H7 (cell line): Measurements from ENCODE around the gene UBAC2. TPM values are rescaled to one million over a fixed set of nuclear protein-coding genes. Genes with fewer than 3 reads are reported as not detected.
A peak's percentile ranks its signal among the peaks of the same experiment; 100 is the strongest.

Source experiments
- DNase-seq: peaks from one replicate; pipeline ENCODE4 v3.0.0; 2012
- H3K27me3 ChIP-seq: 2 replicates; pipeline ENCODE4 v1.6.0; 2011; ENCODE audit warnings: mild to moderate bottlenecking, low read length; ENCODE audit not compliant: control insufficient read depth, insufficient read depth
- H3K36me3 ChIP-seq: replicated peaks from 2 replicates; pipeline ENCODE4 v1.5.1; 2011; ENCODE audit warnings: low read length; ENCODE audit not compliant: control insufficient read depth, insufficient read depth
- H3K4me3 ChIP-seq: 2 replicates; pipeline ENCODE4 v1.5.1; 2011; ENCODE audit warnings: low read depth, mild to moderate bottlenecking, control low read depth, low read length, moderate library complexity; ENCODE audit not compliant: insufficient read depth
- total RNA-seq: library from RNA; depleted of rRNA; stranded (reverse); fragments of >200 nt; shearing (Covaris generic); gene quantifications from 2 replicates; pipeline ENCODE4 v1.2.3, GENCODE V29; 2014

UBAC2 gene
- total RNA-seq, 1 experiment from 2014 or later, result 56.9 TPM

DNA sequence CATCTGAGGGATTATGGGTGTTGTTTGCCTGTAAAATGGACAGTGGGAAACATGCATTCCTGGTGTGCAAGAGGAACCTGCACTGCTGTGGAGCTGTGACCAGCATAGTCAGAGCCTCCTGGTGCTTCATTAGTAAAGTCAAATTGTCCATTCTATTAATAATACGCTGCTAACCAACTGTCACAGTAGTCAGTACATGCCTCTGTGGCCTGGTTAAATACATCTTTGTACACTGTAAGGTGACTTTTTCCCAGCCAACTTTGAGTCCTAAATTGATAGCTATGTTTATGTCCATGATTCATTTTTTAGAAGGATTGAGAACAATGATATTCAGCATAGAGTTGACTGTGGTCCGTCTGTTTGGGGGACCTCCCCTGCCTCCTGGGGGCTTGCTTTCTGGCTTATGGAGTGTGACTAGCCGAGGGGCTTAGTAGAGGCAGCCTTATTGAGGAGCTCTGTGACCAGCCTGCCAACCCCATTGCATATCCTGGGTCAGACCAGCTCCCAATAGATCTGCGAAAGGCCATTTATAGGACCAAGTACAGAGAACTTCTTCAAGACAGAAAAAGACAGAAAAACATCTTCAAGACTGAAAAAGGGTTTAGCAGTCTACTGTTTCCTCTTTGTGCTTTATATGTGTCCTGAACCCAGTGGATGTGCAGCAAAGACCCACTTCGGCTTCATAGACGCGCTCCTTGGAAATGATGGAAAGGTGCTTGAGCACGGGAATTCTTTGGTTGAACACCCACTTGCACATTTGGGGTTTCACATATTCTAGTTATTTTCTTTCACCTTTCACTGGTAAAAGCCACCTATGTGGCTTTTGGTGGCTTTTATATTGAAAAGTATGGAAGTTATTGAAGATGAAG lies 102.2 kb downstream of the UBAC2 start:
- Histone ChIP-seq H3K36me3 (no peaks in the 10 kb centered on the region; the same call in 1 of the 2 replicates), H3K4me3 (no peak overlapping the region), H3K27me3 (no peaks in the 10 kb centered on the region)
- DNase-seq, result no peak

DNA sequence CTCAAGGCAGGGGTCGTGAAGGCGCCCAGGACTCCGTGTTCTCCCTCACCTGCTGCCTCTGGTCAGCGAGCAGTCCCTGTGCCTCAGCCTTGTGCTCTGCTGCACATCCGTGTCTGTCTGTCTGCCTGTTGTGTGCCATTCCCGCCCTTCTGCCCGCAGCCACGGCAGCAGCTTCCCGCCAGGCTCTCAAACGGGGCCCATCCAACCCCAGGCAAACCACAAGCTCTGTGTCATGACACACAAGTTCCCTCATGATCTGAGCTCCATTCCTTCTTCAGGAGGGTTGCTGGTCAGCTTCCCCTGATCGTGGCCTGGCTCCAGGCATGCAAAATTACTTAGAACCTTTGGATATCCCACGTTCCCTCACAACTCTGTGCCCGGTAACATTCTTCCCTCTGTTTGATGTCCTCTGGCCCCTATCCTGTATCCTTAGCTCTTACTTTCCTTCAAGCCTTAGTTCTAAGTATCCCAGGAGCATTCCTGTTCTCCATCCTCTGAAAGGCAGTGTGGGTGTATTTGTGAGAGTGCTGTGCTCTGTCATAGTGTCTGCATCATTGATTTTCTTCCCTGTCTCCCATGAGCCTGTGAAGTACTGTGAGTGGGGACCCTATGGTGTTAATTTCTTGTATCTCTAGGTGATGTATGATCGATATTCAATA lies 103.3 kb downstream of the UBAC2 start:
- Histone ChIP-seq H3K27me3 (no peaks in the 10 kb centered on the region), H3K36me3 (no peaks in the 10 kb centered on the region; the same call in 1 of the 2 replicates), H3K4me3 (no peak overlapping the region)
- DNase-seq, result no peak

DNA sequence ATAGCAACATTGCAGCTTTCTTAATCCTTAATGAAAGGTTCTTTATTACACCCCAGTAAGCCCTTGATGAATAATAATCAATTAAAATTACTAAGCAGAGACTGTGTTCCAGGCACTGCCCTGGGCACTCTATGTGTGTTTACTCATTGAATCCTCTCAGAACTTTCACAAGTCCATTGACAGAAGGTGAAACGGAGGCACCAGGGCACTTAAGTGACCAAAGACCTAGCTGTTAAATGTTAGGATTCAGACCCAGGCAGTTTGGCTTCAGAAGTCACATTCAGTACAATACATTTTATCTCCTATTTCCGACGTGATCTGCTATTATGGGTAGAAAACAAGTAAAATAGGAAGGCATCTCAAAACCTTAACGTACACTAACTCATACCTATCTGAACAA lies 103.9 kb downstream of the UBAC2 start:
- Histone ChIP-seq H3K4me3 (no peak overlapping the region), H3K27me3 (no peaks in the 10 kb centered on the region), H3K36me3 (no peaks in the 10 kb centered on the region; the same call in 1 of the 2 replicates)
- no peak for DNase-seq

DNA sequence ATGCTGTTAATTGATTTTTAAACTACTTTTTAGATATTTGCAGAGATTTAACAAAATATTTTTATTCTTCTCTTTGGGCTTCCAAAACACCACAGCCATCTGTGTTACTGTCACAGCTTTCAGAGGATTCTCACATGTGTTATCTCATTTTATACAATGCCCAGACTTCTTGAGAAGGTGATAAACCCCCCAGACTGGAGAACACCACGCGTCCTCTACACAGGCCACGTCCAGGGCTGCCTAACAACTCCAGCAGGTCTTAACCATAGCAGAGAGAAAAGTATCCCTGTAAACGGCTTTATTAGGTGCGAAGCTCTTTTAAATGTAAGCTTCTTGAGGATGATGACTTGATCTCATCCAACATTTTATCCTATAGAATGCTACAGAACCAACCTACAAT lies 104.5 kb downstream of the UBAC2 start:
- DNase-seq, result no peak
- Histone ChIP-seq H3K4me3 (no peak overlapping the region), H3K36me3 (no peaks in the 10 kb centered on the region; the same call in 1 of the 2 replicates), H3K27me3 (no peaks in the 10 kb centered on the region)

DNA sequence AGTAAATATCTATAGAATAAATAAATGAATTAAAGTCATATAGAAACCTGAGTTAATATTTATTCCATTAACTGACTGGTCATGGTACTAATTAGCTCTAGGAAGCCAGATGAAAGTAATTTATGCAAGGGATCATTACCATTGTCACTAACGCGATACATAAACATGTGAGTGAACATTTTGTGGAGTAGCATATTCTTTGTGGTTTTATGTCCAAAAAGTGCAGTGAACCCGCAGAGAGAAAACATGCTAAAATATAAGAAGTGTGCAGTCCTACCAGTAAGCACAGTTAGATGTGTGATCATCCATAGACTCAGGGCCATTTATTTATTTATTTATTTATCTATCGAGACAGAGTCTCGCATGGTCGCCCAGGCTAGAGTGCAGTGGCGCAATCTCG lies 104.9 kb downstream of the UBAC2 start:
- Histone ChIP-seq H3K4me3 (no peak overlapping the region), H3K36me3 (no peaks in the 10 kb centered on the region; the same call in 1 of the 2 replicates), H3K27me3 (no peaks in the 10 kb centered on the region)
- DNase-seq, result no peak

DNA sequence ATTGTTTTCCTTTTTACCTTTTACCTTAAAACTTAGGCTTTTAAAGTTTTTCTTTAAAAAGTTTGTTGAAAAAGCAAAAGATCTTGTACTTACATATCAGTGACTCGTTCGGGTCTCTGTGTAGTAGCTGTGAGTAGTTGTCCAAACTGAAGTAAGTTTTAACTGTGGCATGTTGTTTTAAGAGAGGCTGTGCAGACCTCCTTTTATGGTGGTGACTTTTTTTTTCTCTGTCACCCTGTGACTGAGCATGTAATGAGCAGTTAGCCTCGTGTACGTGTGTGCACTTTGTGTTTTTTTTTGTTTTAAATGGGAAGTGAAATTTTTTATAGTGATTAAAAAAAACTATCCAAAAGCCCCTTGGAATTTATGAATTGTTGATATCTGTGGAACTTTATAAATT lies 106.6 kb downstream of the UBAC2 start, which contains the start of gene GPR183:
Gene GPR183, minus strand, starts transcription at position 153 of the 400 bp plus-strand sequence. CDS start 11,254 bp downstream, outside the sequence.
- H3K36me3 ChIP-seq, result no peaks in the 10 kb centered on the region; the same call in 1 of the 2 replicates
- H3K4me3 ChIP-seq, result no peak within 1 kb of the TSS
- no peaks in the 10 kb centered on the region for H3K27me3 ChIP-seq
- DNase-seq, result no peak

DNA sequence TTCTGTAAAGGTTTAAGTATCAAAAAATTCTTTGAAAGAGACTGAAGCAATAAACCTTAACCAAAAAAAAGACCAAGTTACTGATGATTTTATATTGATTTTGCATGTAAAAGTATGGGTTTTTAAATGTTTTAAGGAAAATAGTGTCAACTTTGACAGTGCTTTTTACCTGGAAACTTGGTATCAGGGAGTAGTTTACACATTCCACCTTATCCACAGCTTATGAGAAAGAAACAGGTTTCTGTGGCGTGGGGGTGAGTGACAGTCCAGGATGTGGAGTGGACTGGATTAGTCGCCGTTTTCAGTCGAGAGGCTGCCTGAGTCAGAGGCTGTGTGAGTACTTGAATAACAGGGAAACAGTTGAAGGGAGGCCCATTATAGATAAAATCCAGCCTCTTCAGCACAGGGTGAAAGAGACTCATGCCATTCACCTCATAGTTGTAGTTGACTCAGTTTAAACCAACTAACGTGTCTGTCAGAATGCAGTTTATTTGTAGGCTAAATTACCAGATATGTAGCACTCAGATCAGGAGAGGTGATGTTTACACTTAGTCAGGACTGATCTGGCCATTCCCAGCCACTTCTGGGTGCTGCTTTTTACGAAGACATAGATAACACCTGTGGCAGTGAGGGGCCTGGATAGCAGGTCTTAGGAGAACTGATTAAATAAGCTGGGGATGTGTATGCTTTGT lies 107.1 kb downstream of the UBAC2 start:
- no peak for DNase-seq
- no peaks in the 10 kb centered on the region; the same call in 1 of the 2 replicates for H3K36me3 ChIP-seq
- H3K4me3 ChIP-seq, result no peak overlapping the region
- H3K27me3 ChIP-seq, result no peaks in the 10 kb centered on the region

DNA sequence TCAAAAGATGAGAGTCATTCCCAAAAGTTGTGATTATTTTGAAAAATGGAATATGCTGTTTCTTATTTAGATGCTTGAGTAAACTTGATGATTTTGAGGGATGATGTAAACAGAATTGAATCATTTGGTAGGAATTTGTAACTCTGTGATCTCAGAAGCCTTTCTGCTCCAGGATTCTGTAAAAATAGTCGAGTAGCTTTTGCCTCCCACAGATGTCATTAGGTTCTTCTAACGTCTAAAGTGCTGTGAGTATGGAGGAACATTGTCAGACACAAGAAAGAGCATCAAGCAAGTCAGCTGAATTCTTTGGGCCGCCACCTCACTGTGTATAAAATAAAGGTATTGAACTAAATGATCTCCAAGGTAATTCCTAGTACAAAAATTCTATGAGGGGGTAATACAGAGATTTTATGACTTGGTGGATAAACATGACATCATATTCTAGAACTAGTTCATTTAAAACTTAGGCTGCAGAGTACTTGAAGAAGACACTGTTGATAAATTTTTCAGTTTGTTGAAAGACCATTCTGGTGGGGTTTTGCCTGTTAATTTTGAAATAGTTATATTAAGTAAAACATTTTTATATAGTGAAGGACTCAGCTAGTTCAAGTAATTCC lies 107.9 kb downstream of the UBAC2 start:
- DNase-seq, result no peak
- Histone ChIP-seq H3K27me3 (no peaks in the 10 kb centered on the region), H3K36me3 (no peaks in the 10 kb centered on the region; the same call in 1 of the 2 replicates), H3K4me3 (no peak overlapping the region)

DNA sequence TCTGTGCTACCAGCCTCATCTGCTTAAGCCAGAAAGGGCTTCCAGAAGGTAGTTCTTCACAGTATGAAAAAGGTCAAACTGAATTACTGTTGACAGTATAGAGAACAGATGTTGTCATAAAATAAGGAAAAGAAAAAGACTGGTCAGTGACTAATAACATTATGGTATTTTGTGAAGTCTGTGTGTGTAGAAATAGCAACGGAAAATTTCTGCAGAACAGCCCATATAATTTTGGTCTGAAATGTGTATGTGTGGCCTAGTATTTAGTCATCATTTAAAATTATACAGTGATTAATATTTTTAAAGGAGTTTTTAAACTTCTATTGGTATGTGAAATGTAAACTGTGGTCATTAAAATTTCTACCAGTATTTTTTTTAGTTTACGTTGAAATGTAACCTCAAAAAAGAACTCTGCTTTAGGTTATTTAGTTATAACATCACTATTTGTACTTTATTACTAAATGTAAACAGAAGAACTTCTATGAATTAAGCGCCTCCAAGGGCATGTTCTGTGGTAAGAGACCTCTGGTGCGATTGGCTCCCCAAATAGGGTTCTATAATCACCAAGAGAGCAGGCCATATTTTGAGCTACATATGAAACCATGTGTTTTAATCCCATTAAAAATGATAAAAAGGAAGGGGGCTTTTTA lies 109.9 kb downstream of the UBAC2 start:
- H3K4me3 ChIP-seq, result no peak overlapping the region
- no peak for DNase-seq
- H3K27me3 ChIP-seq, result no peaks in the 10 kb centered on the region
- no peaks in the 10 kb centered on the region; the same call in 1 of the 2 replicates for H3K36me3 ChIP-seq

DNA sequence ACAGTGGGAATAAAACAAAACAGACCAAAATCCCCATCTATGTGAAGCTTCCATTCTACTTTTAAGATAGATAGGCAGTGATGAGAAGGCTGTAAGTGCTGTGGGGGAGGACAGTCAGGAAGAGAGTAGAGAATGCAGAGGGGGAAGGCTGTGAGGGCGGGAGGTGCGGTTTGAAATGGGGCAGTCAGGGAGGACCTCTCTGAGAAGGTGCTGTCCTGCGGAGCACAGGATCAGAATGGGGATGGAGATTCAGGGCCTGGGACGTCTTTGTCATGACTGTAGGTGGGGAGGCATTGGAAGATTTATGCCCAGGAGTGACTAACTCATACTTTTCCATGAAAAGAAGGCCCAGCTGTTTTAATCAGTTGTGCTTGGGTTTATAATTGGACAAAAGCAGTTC lies 110.5 kb downstream of the UBAC2 start:
- Histone ChIP-seq H3K4me3 (no peak overlapping the region), H3K36me3 (no peaks in the 10 kb centered on the region), H3K27me3 (no peaks in the 10 kb centered on the region)
- peak; percentile 37 for DNase-seq

DNA sequence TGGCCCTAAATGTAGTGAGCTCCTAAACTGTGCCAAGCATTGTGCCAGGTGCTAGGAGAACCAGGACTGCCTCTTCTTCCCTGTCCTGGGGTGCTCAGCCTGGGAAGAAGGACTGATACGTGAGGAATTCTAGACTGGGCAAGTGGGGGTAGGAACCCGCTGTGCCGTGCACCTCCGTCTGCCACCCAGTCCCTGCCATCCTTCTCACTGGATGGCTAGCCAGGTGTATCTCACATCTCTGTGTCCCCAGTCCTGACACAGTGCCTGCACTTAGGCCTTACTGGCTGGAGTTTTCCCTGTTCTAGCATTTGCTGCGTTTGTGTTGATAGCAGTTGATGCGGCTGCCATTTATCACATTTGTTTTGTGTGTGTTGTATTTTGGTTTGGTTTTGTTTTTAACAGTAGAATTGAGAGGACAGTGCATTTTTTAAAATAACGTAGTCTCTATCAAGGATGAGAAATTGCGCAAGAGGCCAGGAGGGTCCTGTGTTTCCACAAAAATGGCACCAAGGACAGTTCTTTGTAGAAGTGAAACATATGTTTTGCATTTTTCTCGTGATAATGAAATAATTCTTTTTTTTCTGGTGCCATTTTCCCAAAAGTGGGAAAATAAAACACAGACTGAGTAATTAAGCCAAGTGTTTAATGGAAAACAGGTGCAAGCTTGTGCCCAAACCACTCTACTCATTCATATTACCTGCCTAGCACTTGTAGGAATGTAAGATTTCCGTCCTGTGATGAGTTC lies 111.3 kb downstream of the UBAC2 start:
- Histone ChIP-seq H3K4me3 (no peak overlapping the region), H3K36me3 (no peaks in the 10 kb centered on the region; the same call in 1 of the 2 replicates), H3K27me3 (no peaks in the 10 kb centered on the region)
- DNase-seq, result no peak

DNA sequence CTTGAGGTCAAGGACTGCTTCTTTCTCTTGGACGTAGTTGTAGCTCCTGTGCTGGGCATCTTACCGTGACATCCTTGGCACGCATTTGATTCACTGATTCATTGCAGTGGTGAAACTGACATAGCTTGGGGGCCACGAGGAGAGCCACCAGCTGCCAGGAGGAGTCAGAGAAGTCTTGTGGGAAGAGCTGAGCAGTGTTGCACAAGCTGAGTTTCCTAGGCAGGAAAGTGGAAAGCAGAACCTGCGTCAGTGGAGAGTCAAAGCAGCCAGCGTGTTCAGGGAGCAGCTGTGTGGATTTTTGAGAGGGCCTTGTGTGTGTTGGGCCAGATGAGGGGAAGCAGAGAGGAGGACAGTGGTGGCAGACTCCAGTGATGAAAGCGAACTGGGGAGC lies 111.8 kb downstream of the UBAC2 start:
- DNase-seq, result no peak

DNA sequence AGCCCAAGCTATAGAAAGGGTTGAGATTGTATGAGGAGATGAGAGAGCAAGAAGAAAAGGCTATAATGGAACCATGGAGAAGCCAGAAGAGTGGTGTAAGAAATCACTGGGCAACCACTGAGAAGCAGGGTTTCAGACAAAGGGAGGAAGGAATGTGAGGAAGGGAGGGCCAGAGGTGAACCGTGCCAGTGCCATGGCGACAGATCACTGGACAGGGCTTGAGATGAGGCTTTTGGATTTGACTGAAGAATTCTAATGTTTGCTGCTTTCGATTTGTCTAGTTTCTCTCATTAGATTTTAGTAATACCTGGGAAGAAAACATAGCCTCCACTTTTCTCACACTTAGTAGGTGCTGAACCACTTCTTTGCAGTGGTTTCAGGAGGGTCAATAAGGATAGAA lies 112.8 kb downstream of the UBAC2 start:
- peak; percentile 42 for DNase-seq
- H3K4me3 ChIP-seq, result no peak overlapping the region
- H3K27me3 ChIP-seq, result no peaks in the 10 kb centered on the region
- no peaks in the 10 kb centered on the region; the same call in none of the 2 replicates for H3K36me3 ChIP-seq

More for the DNA sequence above, 111.8 kb downstream of the UBAC2 start:
- Histone ChIP-seq H3K36me3 (no peaks in the 10 kb centered on the region; the same call in none of the 2 replicates), H3K27me3 (no peaks in the 10 kb centered on the region), H3K4me3 (no peak overlapping the region)
